NCI-H1436 (cell line): ENCODE results near the gene RAET1L.
"Not testable (repeated sequence)": the region's sequence is repeated elsewhere in the genome, so short reads cannot be mapped to it uniquely, and the experiment has no call there.

Experiments used
- DNase-seq: peaks from one replicate; lab custom pipeline; 2025; lab: John Stamatoyannopoulos, UW

The RAET1L gene

GRCh38 chr6:150016324-150017185 is 8.8 kb downstream of the RAET1L start:
- peak; percentile 63 for DNase-seq

GRCh38 chr6:150015281-150016001 is 9.9 kb downstream of the RAET1L start:
- not testable (repeated sequence) for DNase-seq

- DNase-seq, result not testable (repeated sequence)
Observed at GRCh38 chr6:150014623-150015280, 10.6 kb downstream of the RAET1L start.

- not testable (repeated sequence) for DNase-seq
Observed at GRCh38 chr6:150013785-150014622, 11.3 kb downstream of the RAET1L start.

- DNase-seq, result not testable (repeated sequence)
Observed at GRCh38 chr6:150012846-150013784, 12.2 kb downstream of the RAET1L start.

- no peak for DNase-seq
Observed at GRCh38 chr6:150008588-150008987, 16.7 kb downstream of the RAET1L start.

- no peak for DNase-seq
Observed at GRCh38 chr6:150006961-150007464, 18.3 kb downstream of the RAET1L start.

- DNase-seq, result no peak
Observed at GRCh38 chr6:150005761-150006651, 19.3 kb downstream of the RAET1L start.

- peak; percentile 78 for DNase-seq
Observed at GRCh38 chr6:150004783-150005717, 20.3 kb downstream of the RAET1L start.

GRCh38 chr6:150004101-150004782 is 21.1 kb downstream of the RAET1L start:
- DNase-seq, result no peak

- not testable (repeated sequence) for DNase-seq
Observed at GRCh38 chr6:150003599-150003998, 21.7 kb downstream of the RAET1L start.

- DNase-seq, result no peak
Observed at GRCh38 chr6:150002710-150003109, 22.6 kb downstream of the RAET1L start.

- DNase-seq, result no peak
Observed at GRCh38 chr6:150001295-150002008, 23.9 kb downstream of the RAET1L start.

- DNase-seq, result no peak
Observed at GRCh38 chr6:149999636-150000035, 25.7 kb downstream of the RAET1L start.

GRCh38 chr6:149995971-149996370 is 29.4 kb downstream of the RAET1L start:
- no peak for DNase-seq

GRCh38 chr6:149995235-149995750 is 30.0 kb downstream of the RAET1L start:
- no peak for DNase-seq

- no peak for DNase-seq
Observed at GRCh38 chr6:149991838-149992237, 33.5 kb downstream of the RAET1L start.
